Vagina (tissue), 2 donors: ENCODE data around the gene ZMIZ1.

Experiments used
- POLR2A ChIP-seq, 2 donors: fragments of 450-650 bp; IDR thresholded peaks; one replicate each; pipeline ENCODE4 v1.6.1; 2017; ENCODE audit warnings: antibody characterized with exemption in 2 of 2, mild to moderate bottlenecking in 2 of 2, moderate library complexity in 2 of 2
- POLR2AphosphoS5 ChIP-seq, 2 donors: sonication (generic); formaldehyde crosslinking; IDR thresholded peaks; one replicate each; pipeline ENCODE4 v1.9.0; 2017; ENCODE audit warnings: antibody characterized with exemption in 2 of 2, mild to moderate bottlenecking in 2 of 2, low read depth in 1 of 2; ENCODE audit not compliant: insufficient read depth in 1 of 2
- TF ChIP-seq, protein P1 (sequence below), 3 experiments: fragments of 450-650 bp in 2 of 3; fragments of 200-600 bp in 1 of 3; sonication (generic) in 1 of 3; IDR thresholded peaks; one replicate each; pipeline ENCODE4 v1.5.1; 2017 to 2019; ENCODE audit warnings: antibody characterized with exemption in 3 of 3, mild to moderate bottlenecking in 2 of 3, moderate library complexity in 2 of 3

DNA sequence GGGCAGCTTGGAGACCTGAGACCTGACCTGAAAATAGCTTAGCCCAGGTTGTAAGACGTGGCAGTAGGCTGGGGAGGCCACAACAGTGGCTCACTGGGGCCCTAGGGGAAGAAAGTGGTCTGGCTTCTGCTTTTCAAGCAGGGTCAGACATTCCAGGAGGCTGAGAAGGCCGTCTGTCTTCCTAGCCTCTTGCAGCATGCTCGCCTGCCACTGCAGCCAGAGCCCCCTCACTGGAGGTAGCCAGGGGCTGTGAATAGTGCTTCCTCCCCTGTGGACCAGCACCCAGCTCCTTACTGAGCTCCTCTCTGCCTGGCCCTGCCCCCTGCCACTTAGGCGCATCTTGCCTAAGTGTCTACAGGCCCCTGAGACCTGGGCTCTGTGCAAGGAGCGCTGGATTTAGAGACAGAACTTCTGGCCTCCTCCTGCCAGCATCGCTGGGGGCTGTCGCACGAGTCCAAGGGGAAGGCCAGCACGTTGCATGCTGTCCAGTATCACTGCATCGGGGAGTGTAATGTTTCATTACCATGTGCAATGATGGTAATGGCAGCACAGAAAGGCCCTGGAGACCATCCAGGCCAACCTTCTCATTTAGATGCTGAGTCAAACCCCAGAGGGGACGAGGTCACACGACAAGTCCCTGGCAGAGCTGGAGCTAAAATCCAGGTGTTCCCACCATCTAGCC is 12.7 kb downstream of the ZMIZ1 start:
- no peak for TF ChIP-seq POLR2A (IDR thresholded peaks at IDR 0.05)
- TF ChIP-seq, protein P1, sequence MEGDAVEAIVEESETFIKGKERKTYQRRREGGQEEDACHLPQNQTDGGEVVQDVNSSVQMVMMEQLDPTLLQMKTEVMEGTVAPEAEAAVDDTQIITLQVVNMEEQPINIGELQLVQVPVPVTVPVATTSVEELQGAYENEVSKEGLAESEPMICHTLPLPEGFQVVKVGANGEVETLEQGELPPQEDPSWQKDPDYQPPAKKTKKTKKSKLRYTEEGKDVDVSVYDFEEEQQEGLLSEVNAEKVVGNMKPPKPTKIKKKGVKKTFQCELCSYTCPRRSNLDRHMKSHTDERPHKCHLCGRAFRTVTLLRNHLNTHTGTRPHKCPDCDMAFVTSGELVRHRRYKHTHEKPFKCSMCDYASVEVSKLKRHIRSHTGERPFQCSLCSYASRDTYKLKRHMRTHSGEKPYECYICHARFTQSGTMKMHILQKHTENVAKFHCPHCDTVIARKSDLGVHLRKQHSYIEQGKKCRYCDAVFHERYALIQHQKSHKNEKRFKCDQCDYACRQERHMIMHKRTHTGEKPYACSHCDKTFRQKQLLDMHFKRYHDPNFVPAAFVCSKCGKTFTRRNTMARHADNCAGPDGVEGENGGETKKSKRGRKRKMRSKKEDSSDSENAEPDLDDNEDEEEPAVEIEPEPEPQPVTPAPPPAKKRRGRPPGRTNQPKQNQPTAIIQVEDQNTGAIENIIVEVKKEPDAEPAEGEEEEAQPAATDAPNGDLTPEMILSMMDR (IDR thresholded peaks at IDR 0.05) = no peak
- peak in 1 of 2 donors; percentile 43 for TF ChIP-seq POLR2AphosphoS5 (IDR thresholded peaks at IDR 0.05; ENCODE audit: insufficient read depth in 1 of 2, low read depth in 1 of 2)
